OCI-LY7 (cell line): ENCODE data around the gene LPP. TPM values are rescaled to one million over a fixed set of nuclear protein-coding genes. Genes with fewer than 3 reads are reported as not detected.

ENCODE experiments used
- BruUV-seq: library from RNA; stranded (reverse); fragments of 400-500 nt; replicated peaks from 2 replicates; lab custom pipeline; 2021; lab: Mats Ljungman, UMichigan
- CTCF ChIA-PET: fragments of 300-600 bp; sonication (Branson Sonifier 250); formaldehyde crosslinking; loops from one replicate; lab custom pipeline; 2022; ENCODE audit warnings: antibody characterized with exemption; ENCODE audit not compliant: unreplicated experiment; lab: Charles Lee
- POLR2A ChIA-PET: fragments of 300-600 bp; sonication (Branson Sonifier 250); formaldehyde crosslinking; loops from one replicate; lab custom pipeline; 2022; ENCODE audit warnings: antibody characterized with exemption; lab: Charles Lee
- DNase-seq: peaks from one replicate; pipeline ENCODE4 v3.0.0-alpha.2; 2015; ENCODE audit warnings: low spot score
- H2AFZ ChIP-seq: fragments of 200-600 bp; sonication (generic), shearing (Covaris generic); 2 replicates; pipeline ENCODE4 v1.6.1; 2014; ENCODE audit warnings: mild to moderate bottlenecking, antibody characterized with exemption, low read length, moderate library complexity
- H3K27ac ChIP-seq: fragments of 200-600 bp; sonication (generic); 2 replicates; pipeline ENCODE4 v1.5.1; 2014; ENCODE audit warnings: mixed run types, low read depth, mild to moderate bottlenecking, moderate library complexity, low read length, inconsistent platforms; ENCODE audit not compliant: poor library complexity, severe bottlenecking
- H3K36me3 ChIP-seq: fragments of 200-600 bp; sonication (generic); 2 replicates; pipeline ENCODE4 v1.6.1; 2014; ENCODE audit warnings: mild to moderate bottlenecking, antibody characterized with exemption, low read length, moderate library complexity, mixed read lengths; ENCODE audit not compliant: insufficient read depth
- H3K4me1 ChIP-seq: fragments of 200-600 bp; sonication (generic); 2 replicates; pipeline ENCODE4 v1.5.1; 2014; ENCODE audit warnings: mild to moderate bottlenecking, low read length; ENCODE audit not compliant: insufficient read depth, poor library complexity, severe bottlenecking
- H3K4me2 ChIP-seq: fragments of 200-600 bp; sonication (generic); 2 replicates; pipeline ENCODE4 v1.6.1; 2014; ENCODE audit warnings: mild to moderate bottlenecking, low read length
- H3K4me3 ChIP-seq: fragments of 200-600 bp; sonication (generic); 2 replicates; pipeline ENCODE4 v1.5.1; 2014; ENCODE audit warnings: mild to moderate bottlenecking, low read depth, low read length; ENCODE audit not compliant: poor library complexity, severe bottlenecking
- H3K79me2 ChIP-seq: fragments of 200-600 bp; sonication (generic); 2 replicates; pipeline ENCODE4 v1.6.1; 2016; ENCODE audit warnings: low read depth, mild to moderate bottlenecking, low read length, moderate library complexity, mixed read lengths; ENCODE audit not compliant: insufficient read depth
- H3K9me2 ChIP-seq: fragments of 200-600 bp; sonication (generic); 2 replicates; pipeline ENCODE4 v1.6.1; 2016; ENCODE audit warnings: mild to moderate bottlenecking, low read length, mixed read lengths; ENCODE audit not compliant: insufficient read depth
- H3K9me3 ChIP-seq: fragments of 200-600 bp; sonication (generic); 2 replicates; pipeline ENCODE4 v1.6.1; 2014; ENCODE audit warnings: mild to moderate bottlenecking, mixed run types, low read length, mixed read lengths
- H4K20me1 ChIP-seq: fragments of 200-600 bp; sonication (generic); 2 replicates; pipeline ENCODE4 v1.6.1; 2014; ENCODE audit warnings: mild to moderate bottlenecking, antibody characterized with exemption, low read length, moderate library complexity, mixed read lengths; ENCODE audit not compliant: insufficient read depth
- CTCF ChIP-seq: fragments of 200-600 bp; sonication (generic); conservative IDR thresholded peaks from 2 replicates; pipeline ENCODE4 v1.5.1; 2014; ENCODE audit warnings: mild to moderate bottlenecking, antibody characterized with exemption, low read length, moderate library complexity, mixed read lengths
- EZH2phosphoT487 ChIP-seq: fragments of 200-600 bp; sonication (generic); IDR thresholded peaks from 2 replicates; pipeline ENCODE4 v1.6.1; 2018; ENCODE audit warnings: low read depth, borderline replicate concordance, mild to moderate bottlenecking, mixed run types, antibody characterized with exemption, low read length, moderate library complexity, mixed read lengths
- intact Hi-C: fragments of 100-400 bp; cut with micrococcal nuclease; formaldehyde crosslinking; loops from one replicate; pipeline ENCODE4 v1.10.0; 2022; ENCODE audit not compliant: unreplicated experiment
- total RNA-seq, 2 experiments: library from RNA; depleted of rRNA in 1 of 2; stranded (reverse); fragments of >200 nt in 1 of 2; shearing (Covaris generic) in 1 of 2; gene quantifications; 2 replicates each; pipeline ENCODE4 v1.2.3, GENCODE V29; 2014 to 2022

The LPP gene
- total RNA-seq, 2 experiments from 2014 or later, result 10.9 to 119 TPM

GRCh38 chr3:188259191-188259590 lies 105.2 kb downstream of the LPP start:
- TF ChIP-seq CTCF, result no peak
- no peak for TF ChIP-seq EZH2phosphoT487
- H3K4me1 ChIP-seq, result peaks cover 11% of the 10 kb centered on the region
- no peaks in the 10 kb centered on the region for H3K79me2 ChIP-seq
- H2AFZ ChIP-seq, result no peak overlapping the region
- no peaks in the 10 kb centered on the region for H3K9me2 ChIP-seq
- POLR2A ChIA-PET, result interaction anchor here (0.8 to 1.5 kb wide), 3 partner anchors 11 to 15 kb away, joined by 3 to 8 read pairs (median 3); no protein-coding TSS in a partner anchor
- H3K4me3 ChIP-seq, result no peak overlapping the region
- CTCF ChIA-PET, result no interaction called here
- H3K36me3 ChIP-seq, result peaks cover 19% of the 10 kb centered on the region; the same call in 1 of the 2 replicates
- H4K20me1 ChIP-seq, result no peaks in the 10 kb centered on the region
- BruUV-seq, result no TSS peak
- no peak overlapping the region for H3K27ac ChIP-seq
- no peak for DNase-seq
- H3K4me2 ChIP-seq, result no peak overlapping the region
- no peaks in the 10 kb centered on the region for H3K9me3 ChIP-seq
- intact Hi-C loops, result no loop called here

GRCh38 chr3:188259596-188259995 lies 105.6 kb downstream of the LPP start:
- Histone ChIP-seq H3K79me2 (no peaks in the 10 kb centered on the region), H3K27ac (no peak overlapping the region), H3K4me2 (no peak overlapping the region), H3K4me3 (no peak overlapping the region), H3K4me1 (peaks cover 11% of the 10 kb centered on the region), H3K9me2 (no peaks in the 10 kb centered on the region), H4K20me1 (no peaks in the 10 kb centered on the region), H3K9me3 (no peaks in the 10 kb centered on the region), H3K36me3 (peaks cover 17% of the 10 kb centered on the region; the same call in 1 of the 2 replicates), H2AFZ (no peak overlapping the region)
- ChIA-PET POLR2A (interaction anchor here (0.7 to 1.5 kb wide), 4 partner anchors 11 to 277 kb away, joined by 3 to 8 read pairs (median 3); no protein-coding TSS in a partner anchor), CTCF (interaction anchor here (0.6 kb wide), 1 partner anchor 43 kb away, joined by 3 read pairs; no protein-coding TSS in a partner anchor)
- DNase-seq, result no peak
- TF ChIP-seq EZH2phosphoT487, result no peak
- no peak for TF ChIP-seq CTCF
- intact Hi-C loops, result no loop called here
- BruUV-seq, result no TSS peak

GRCh38 chr3:188261011-188261410 lies 107.1 kb downstream of the LPP start:
- Histone ChIP-seq H3K36me3 (peaks cover 5% of the 10 kb centered on the region; the same call in 1 of the 2 replicates), H3K27ac (no peak overlapping the region), H3K4me1 (peaks cover 11% of the 10 kb centered on the region), H3K4me2 (no peak overlapping the region), H2AFZ (no peak overlapping the region), H3K9me2 (no peaks in the 10 kb centered on the region), H3K79me2 (no peaks in the 10 kb centered on the region), H4K20me1 (no peaks in the 10 kb centered on the region), H3K9me3 (no peaks in the 10 kb centered on the region), H3K4me3 (no peak overlapping the region)
- no peak for DNase-seq
- TF ChIP-seq EZH2phosphoT487 (no peak), CTCF (no peak)
- intact Hi-C loops, result no loop called here
- ChIA-PET CTCF (no interaction called here), POLR2A (interaction anchor here (0.7 to 1.6 kb wide), 6 partner anchors 10 to 713 kb away, joined by 3 to 7 read pairs (median 4); no protein-coding TSS in a partner anchor)
- BruUV-seq, result no TSS peak
